BJ (cell line): ENCODE data around the gene PAK2. TPM values are rescaled to one million over a fixed set of nuclear protein-coding genes. Genes with fewer than 3 reads are reported as not detected.

Experiments used
- CTCF ChIA-PET: fragments of 350-600 bp; formaldehyde crosslinking; extraction: SDS; loops from one replicate; lab custom pipeline; 2021; ENCODE audit warnings: antibody characterized with exemption, inconsistent platforms; lab: Yijun Ruan, JAX
- POLR2A ChIA-PET: fragments of 300-600 bp; sonication (Branson Sonifier 250); formaldehyde crosslinking; extraction: SDS; loops from one replicate; lab custom pipeline; 2021; ENCODE audit warnings: antibody characterized with exemption; lab: Charles Lee
- DNase-seq: peaks from one replicate; pipeline ENCODE4 v3.0.0-alpha.2; 2011; ENCODE audit warnings: low read depth
- H3K27me3 ChIP-seq: 2 replicates; pipeline ENCODE4 v1.6.0; 2011; ENCODE audit warnings: low read length; ENCODE audit not compliant: control insufficient read depth, insufficient read depth
- H3K36me3 ChIP-seq: 2 replicates; pipeline ENCODE4 v1.5.1; 2011; ENCODE audit warnings: low read length; ENCODE audit not compliant: control insufficient read depth, insufficient read depth
- H3K4me3 ChIP-seq: 2 replicates; pipeline ENCODE4 v1.5.1; 2011; ENCODE audit warnings: low read depth, mild to moderate bottlenecking, control low read depth, low read length
- polyA plus RNA-seq: library from polyadenylated mRNA; depleted of rRNA; stranded (reverse); fragments of >200 nt; gene quantifications from 2 replicates; pipeline ENCODE4 v1.2.3, GENCODE V29; 2011
- TF ChIP-seq, protein P1 (sequence below): IDR thresholded peaks from 2 replicates; pipeline ENCODE4 v1.5.1; 2011; ENCODE audit warnings: low read depth, mild to moderate bottlenecking, control low read depth, inconsistent platforms, low read length, moderate library complexity; ENCODE audit not compliant: insufficient read depth

Gene PAK2
- polyA plus RNA-seq, 1 experiment = 31.7 TPM

DNA sequence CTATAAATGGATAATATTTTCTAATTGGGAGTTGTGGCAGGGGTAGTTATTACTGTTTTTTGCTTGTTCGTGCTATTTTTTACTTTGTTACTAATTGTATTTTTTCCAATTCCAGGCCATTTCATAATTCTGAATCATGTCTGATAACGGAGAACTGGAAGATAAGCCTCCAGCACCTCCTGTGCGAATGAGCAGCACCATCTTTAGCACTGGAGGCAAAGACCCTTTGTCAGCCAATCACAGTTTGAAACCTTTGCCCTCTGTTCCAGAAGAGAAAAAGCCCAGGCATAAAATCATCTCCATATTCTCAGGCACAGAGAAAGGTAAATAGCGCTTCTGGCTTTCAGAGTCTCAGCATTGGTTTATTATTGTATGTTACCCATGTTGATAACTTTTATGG lies 42.9 kb downstream of the PAK2 start:
- CTCF ChIA-PET = no interaction called here
- Histone ChIP-seq H3K4me3 (no peak overlapping the region), H3K36me3 (peaks cover 1% of the 10 kb centered on the region; the same call in 1 of the 2 replicates), H3K27me3 (no peaks in the 10 kb centered on the region)
- no peak for DNase-seq
- POLR2A ChIA-PET = no interaction called here
- TF ChIP-seq, protein P1, sequence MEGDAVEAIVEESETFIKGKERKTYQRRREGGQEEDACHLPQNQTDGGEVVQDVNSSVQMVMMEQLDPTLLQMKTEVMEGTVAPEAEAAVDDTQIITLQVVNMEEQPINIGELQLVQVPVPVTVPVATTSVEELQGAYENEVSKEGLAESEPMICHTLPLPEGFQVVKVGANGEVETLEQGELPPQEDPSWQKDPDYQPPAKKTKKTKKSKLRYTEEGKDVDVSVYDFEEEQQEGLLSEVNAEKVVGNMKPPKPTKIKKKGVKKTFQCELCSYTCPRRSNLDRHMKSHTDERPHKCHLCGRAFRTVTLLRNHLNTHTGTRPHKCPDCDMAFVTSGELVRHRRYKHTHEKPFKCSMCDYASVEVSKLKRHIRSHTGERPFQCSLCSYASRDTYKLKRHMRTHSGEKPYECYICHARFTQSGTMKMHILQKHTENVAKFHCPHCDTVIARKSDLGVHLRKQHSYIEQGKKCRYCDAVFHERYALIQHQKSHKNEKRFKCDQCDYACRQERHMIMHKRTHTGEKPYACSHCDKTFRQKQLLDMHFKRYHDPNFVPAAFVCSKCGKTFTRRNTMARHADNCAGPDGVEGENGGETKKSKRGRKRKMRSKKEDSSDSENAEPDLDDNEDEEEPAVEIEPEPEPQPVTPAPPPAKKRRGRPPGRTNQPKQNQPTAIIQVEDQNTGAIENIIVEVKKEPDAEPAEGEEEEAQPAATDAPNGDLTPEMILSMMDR = no peak

DNA sequence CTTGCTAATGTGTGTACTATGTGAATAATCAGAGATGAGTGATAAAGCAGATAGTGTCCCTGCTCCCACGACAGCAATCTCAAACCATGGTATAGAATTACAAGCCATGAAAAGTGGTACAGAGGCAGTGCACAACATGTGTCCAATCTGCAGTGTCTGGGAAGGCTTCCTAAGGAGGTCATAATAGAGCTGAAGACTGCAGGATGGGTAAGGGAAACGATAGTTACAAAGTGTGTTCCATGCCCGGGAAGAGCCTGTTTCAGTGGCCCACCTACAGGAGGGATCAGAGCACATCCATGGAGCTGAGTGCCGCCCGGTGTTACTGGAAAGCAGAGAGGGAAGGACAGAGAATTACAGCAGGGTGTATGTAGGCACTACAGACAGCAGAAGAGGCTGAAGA lies 48.9 kb downstream of the PAK2 start:
- DNase-seq = no peak
- ChIA-PET CTCF (interaction anchor here (0.9 to 1.3 kb wide), 2 partner anchors 9 to 180 kb away, joined by 3 read pairs; no protein-coding TSS in a partner anchor), POLR2A (no interaction called here)
- H3K4me3 ChIP-seq = no peak overlapping the region
- TF ChIP-seq, protein P1 = no peak
- no peaks in the 10 kb centered on the region for H3K36me3 ChIP-seq
- H3K27me3 ChIP-seq = no peaks in the 10 kb centered on the region

GRCh38 chr3:196789885-196790359 lies 50.3 kb downstream of the PAK2 start:
- no peaks in the 10 kb centered on the region for H3K27me3 ChIP-seq
- no peak overlapping the region for H3K4me3 ChIP-seq
- TF ChIP-seq, protein P1 = no peak
- ChIA-PET CTCF (interaction anchor here (1.5 kb wide), 1 partner anchor 10 kb away, joined by 5 read pairs; no protein-coding TSS in a partner anchor), POLR2A (no interaction called here)
- H3K36me3 ChIP-seq = no peaks in the 10 kb centered on the region
- no peak for DNase-seq

GRCh38 chr3:196790636-196791035 lies 51.0 kb downstream of the PAK2 start:
- ChIA-PET CTCF (interaction anchor here (1.5 kb wide), 1 partner anchor 11 kb away, joined by 5 read pairs; no protein-coding TSS in a partner anchor), POLR2A (no interaction called here)
- TF ChIP-seq, protein P1 = no peak
- no peaks in the 10 kb centered on the region for H3K27me3 ChIP-seq
- no peaks in the 10 kb centered on the region for H3K36me3 ChIP-seq
- H3K4me3 ChIP-seq = no peak overlapping the region
- no peak for DNase-seq

DNA sequence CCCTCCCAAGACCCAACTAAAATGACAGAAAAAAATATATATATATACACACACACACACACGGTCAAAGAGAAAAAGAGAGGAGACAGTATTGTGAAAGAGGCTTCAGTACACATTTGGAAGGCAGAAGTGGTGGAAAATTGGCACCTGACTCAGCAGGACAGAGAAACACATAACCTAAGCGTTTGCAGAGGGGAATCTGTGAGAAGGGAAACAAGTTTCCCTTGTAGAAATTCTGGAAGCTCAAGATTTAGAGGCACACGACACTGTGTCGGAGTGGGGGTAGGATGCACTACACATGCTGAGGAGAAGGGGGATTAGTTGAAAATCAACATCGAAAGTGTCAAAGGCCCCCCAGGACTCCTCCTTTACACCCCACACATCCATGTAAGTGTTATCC lies 53.1 kb downstream of the PAK2 start:
- TF ChIP-seq, protein P1 = no peak
- Histone ChIP-seq H3K36me3 (no peaks in the 10 kb centered on the region), H3K4me3 (no peak overlapping the region), H3K27me3 (no peaks in the 10 kb centered on the region)
- DNase-seq = no peak
- CTCF ChIA-PET = no interaction called here
- POLR2A ChIA-PET = no interaction called here
